ENCODE measurements around the gene GIGYF2. TPM values are rescaled to one million over a fixed set of nuclear protein-coding genes. Genes with fewer than 3 reads are reported as not detected.

The GIGYF2 gene
- polyA plus RNA-seq, 1 donor from 2014 or later: 52.6 TPM

GRCh38 chr2:232666051-232666805 lies 30.9 kb upstream of the GIGYF2 start:
- H2AFZ ChIP-seq (ENCODE audit: low read depth, low read length): no peak overlapping the region
- H3K79me2 ChIP-seq (replicated peaks; ENCODE audit: insufficient read depth, low read length): no peaks in the 10 kb centered on the region
- no peaks in the 10 kb centered on the region for H3F3A ChIP-seq (ENCODE audit: insufficient read depth, low read length, poor library complexity, severe bottlenecking)
- H3K9me2 ChIP-seq (ENCODE audit: insufficient read depth, low read length): no peaks in the 10 kb centered on the region
- H4K20me1 ChIP-seq (ENCODE audit: insufficient read depth): no peaks in the 10 kb centered on the region
- H3K9ac ChIP-seq (ENCODE audit: low read length): no peak overlapping the region
- TF ChIP-seq TAF1 (IDR thresholded peaks at IDR 0.05; ENCODE audit: low read depth) (no peak), POLR2AphosphoS5 (IDR thresholded peaks at IDR 0.05) (no peak), SMC3 (conservative IDR thresholded peaks at IDR 0.05; ENCODE audit: poor library complexity) (no peak), EZH2 (IDR thresholded peaks at IDR 0.05; ENCODE audit: borderline replicate concordance, insufficient read depth, low read length, poor library complexity, severe bottlenecking) (no peak), RAD21 (conservative IDR thresholded peaks at IDR 0.05) (no peak), MXI1 (conservative IDR thresholded peaks at IDR 0.05; ENCODE audit: poor library complexity, severe bottlenecking) (no peak), EP300 (conservative IDR thresholded peaks at IDR 0.05; ENCODE audit: poor library complexity, severe bottlenecking) (no peak)
- TF ChIP-seq, protein P1, sequence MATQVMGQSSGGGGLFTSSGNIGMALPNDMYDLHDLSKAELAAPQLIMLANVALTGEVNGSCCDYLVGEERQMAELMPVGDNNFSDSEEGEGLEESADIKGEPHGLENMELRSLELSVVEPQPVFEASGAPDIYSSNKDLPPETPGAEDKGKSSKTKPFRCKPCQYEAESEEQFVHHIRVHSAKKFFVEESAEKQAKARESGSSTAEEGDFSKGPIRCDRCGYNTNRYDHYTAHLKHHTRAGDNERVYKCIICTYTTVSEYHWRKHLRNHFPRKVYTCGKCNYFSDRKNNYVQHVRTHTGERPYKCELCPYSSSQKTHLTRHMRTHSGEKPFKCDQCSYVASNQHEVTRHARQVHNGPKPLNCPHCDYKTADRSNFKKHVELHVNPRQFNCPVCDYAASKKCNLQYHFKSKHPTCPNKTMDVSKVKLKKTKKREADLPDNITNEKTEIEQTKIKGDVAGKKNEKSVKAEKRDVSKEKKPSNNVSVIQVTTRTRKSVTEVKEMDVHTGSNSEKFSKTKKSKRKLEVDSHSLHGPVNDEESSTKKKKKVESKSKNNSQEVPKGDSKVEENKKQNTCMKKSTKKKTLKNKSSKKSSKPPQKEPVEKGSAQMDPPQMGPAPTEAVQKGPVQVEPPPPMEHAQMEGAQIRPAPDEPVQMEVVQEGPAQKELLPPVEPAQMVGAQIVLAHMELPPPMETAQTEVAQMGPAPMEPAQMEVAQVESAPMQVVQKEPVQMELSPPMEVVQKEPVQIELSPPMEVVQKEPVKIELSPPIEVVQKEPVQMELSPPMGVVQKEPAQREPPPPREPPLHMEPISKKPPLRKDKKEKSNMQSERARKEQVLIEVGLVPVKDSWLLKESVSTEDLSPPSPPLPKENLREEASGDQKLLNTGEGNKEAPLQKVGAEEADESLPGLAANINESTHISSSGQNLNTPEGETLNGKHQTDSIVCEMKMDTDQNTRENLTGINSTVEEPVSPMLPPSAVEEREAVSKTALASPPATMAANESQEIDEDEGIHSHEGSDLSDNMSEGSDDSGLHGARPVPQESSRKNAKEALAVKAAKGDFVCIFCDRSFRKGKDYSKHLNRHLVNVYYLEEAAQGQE (IDR thresholded peaks at IDR 0.05; ENCODE audit: borderline replicate concordance): no peak
- TF ChIP-seq, protein P2, sequence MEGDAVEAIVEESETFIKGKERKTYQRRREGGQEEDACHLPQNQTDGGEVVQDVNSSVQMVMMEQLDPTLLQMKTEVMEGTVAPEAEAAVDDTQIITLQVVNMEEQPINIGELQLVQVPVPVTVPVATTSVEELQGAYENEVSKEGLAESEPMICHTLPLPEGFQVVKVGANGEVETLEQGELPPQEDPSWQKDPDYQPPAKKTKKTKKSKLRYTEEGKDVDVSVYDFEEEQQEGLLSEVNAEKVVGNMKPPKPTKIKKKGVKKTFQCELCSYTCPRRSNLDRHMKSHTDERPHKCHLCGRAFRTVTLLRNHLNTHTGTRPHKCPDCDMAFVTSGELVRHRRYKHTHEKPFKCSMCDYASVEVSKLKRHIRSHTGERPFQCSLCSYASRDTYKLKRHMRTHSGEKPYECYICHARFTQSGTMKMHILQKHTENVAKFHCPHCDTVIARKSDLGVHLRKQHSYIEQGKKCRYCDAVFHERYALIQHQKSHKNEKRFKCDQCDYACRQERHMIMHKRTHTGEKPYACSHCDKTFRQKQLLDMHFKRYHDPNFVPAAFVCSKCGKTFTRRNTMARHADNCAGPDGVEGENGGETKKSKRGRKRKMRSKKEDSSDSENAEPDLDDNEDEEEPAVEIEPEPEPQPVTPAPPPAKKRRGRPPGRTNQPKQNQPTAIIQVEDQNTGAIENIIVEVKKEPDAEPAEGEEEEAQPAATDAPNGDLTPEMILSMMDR (IDR thresholded peaks at IDR 0.05; ENCODE audit: poor library complexity, severe bottlenecking): no peak
- H3K27ac ChIP-seq (ENCODE audit: low read length): no peak overlapping the region
- H3K4me2 ChIP-seq (ENCODE audit: low read length): no peak overlapping the region
- no peak overlapping the region for H3K4me3 ChIP-seq (ENCODE audit: low read length)
- H3K36me3 ChIP-seq (ENCODE audit: insufficient read depth, low read length): no peaks in the 10 kb centered on the region
- H3K27me3 ChIP-seq (ENCODE audit: insufficient read depth, low read depth, low read length): no peaks in the 10 kb centered on the region
- no peaks in the 10 kb centered on the region for H3K9me3 ChIP-seq (ENCODE audit: low read length)

- no peak overlapping the region for H3K9ac ChIP-seq (ENCODE audit: low read length)
- no peaks in the 10 kb centered on the region for H3K79me2 ChIP-seq (replicated peaks; ENCODE audit: insufficient read depth, low read length)
- no peaks in the 10 kb centered on the region for H3K9me2 ChIP-seq (ENCODE audit: insufficient read depth, low read length)
- H4K20me1 ChIP-seq (ENCODE audit: insufficient read depth): no peaks in the 10 kb centered on the region
- H2AFZ ChIP-seq (ENCODE audit: low read depth, low read length): no peak overlapping the region
- H3F3A ChIP-seq (ENCODE audit: insufficient read depth, low read length, poor library complexity, severe bottlenecking): no peaks in the 10 kb centered on the region
- no peaks in the 10 kb centered on the region for H3K36me3 ChIP-seq (ENCODE audit: insufficient read depth, low read length)
- H3K4me3 ChIP-seq (ENCODE audit: low read length): no peak overlapping the region
- no peaks in the 10 kb centered on the region for H3K9me3 ChIP-seq (ENCODE audit: low read length)
- no peak overlapping the region for H3K27ac ChIP-seq (ENCODE audit: low read length)
- no peaks in the 10 kb centered on the region for H3K27me3 ChIP-seq (ENCODE audit: insufficient read depth, low read depth, low read length)
- TF ChIP-seq EZH2 (IDR thresholded peaks at IDR 0.05; ENCODE audit: borderline replicate concordance, insufficient read depth, low read length, poor library complexity, severe bottlenecking) (no peak), MXI1 (conservative IDR thresholded peaks at IDR 0.05; ENCODE audit: poor library complexity, severe bottlenecking) (no peak), SMC3 (conservative IDR thresholded peaks at IDR 0.05; ENCODE audit: poor library complexity) (no peak), POLR2AphosphoS5 (IDR thresholded peaks at IDR 0.05) (no peak), RAD21 (conservative IDR thresholded peaks at IDR 0.05) (no peak)
- TF ChIP-seq, protein P1 (IDR thresholded peaks at IDR 0.05; ENCODE audit: borderline replicate concordance): no peak
- H3K4me2 ChIP-seq (ENCODE audit: low read length): no peak overlapping the region
Observed at GRCh38 chr2:232667989-232668583, 29.0 kb upstream of the GIGYF2 start.

All from neural cell (in vitro differentiated cells).